Measurements from ENCODE around the gene NBPF4. TPM values are rescaled to one million over a fixed set of nuclear protein-coding genes. Genes with fewer than 3 reads are reported as not detected.
"Not testable (repeated sequence)": the region's sequence is repeated elsewhere in the genome, so short reads cannot be mapped to it uniquely, and the experiment has no call there.

Gene NBPF4, protein sequence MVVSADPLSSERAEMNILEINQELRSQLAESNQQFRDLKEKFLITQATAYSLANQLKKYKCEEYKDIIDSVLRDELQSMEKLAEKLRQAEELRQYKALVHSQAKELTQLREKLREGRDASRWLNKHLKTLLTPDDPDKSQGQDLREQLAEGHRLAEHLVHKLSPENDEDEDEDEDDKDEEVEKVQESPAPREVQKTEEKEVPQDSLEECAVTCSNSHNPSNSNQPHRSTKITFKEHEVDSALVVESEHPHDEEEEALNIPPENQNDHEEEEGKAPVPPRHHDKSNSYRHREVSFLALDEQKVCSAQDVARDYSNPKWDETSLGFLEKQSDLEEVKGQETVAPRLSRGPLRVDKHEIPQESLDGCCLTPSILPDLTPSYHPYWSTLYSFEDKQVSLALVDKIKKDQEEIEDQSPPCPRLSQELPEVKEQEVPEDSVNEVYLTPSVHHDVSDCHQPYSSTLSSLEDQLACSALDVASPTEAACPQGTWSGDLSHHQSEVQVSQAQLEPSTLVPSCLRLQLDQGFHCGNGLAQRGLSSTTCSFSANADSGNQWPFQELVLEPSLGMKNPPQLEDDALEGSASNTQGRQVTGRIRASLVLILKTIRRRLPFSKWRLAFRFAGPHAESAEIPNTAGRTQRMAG
- polyA plus RNA-seq, result not detected

- WGBS, 3 donors, result no CpG with 5 or more reads among the region's 3 CpGs
- not testable (repeated sequence) for H3K27ac ChIP-seq (ENCODE audit: low read depth, low read length)
These were observed at the start of gene NBPF4 for GRCh38 chr1:108243976-108244375. NBPF4 (minus strand) TSS chr1:108244076; CDS start chr1:108243761, 315 bp downstream.

DNA sequence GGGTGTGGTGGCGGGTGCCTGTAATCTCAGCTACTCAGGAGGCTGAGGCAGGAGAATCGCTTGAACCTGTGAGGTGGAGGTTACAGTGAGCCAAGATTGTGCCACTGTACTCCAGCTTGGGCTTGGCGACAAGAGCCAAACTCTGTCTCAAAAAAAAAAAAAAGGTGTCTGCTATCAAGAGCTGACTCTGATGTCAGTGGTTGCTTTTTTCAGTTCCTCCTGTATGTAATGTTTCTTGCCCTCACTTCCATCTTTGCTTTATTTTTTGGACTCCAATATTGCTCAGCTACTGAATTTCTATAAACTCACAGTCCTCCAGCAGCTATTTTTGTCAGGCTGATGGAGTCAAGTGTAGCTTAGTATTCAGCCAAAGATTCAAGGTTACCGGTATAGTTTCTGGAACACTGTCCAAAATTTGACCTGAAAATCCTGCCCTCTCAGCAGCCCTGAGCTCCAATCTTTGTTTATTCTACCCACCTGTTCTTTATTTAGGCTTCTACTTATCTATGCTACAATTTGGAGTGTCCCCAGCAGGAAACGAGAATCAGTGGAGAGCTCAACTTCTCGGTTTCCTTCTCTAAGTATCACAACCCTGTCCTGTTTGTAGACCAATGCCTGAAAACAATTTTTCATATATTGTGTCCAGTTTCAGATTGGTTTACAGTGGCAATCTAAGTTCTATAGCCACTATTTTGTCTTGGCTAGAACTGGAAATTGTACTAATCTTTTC is 38.8 kb upstream of the NBPF4 start:
- WGBS, 3 donors, result no CpG with 5 or more reads among the region's 6 CpGs
- not testable (repeated sequence) for H3K27ac ChIP-seq (ENCODE audit: low read depth, low read length)

DNA sequence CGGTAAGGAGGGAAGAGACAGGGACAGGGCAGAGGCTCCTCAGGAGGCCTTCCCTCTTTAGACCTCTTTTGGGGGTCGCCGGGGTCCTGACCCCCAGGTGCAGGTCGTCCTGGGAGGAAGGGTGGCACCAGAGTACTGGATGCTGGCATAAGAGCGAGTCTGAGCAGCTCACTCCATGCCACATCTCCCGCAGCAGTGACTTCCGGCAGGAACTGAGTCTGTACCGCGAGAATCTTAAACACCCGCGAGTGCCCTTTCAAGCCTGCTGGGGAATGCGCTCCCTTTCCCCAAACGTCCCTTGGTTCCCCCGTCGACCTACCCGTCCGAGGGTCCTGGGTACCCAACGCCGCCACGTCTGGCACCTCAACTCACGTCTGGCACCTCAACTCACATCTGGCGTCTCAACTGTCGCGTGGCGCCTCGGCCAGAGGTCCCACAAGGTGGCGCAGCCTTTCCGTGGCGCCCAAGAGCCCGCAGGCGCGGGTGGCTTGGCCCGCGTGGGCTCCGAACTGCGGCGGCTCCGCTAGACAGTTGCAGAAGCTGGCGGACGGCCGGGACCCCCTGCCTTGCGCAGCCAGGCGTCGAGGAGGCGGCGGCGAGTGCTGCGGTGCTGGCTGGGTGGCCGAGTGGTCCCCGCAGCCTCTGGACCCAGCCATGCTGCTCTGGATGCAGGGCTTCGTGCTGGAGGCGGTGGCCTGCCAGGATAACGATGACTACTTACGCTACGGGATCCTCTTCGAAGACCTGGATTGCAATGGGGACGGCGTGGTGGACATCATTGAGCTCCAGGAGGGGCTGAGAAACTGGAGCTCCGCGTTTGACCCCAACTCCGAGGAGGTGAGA is 28.8 kb upstream of the NBPF4 start:
- WGBS, 3 donors, result no CpG with 5 or more reads among the region's 61 CpGs
- not testable (repeated sequence) for H3K27ac ChIP-seq (ENCODE audit: low read depth, low read length)

- not testable (repeated sequence) for H3K27ac ChIP-seq (ENCODE audit: low read depth, low read length)
- 44 to 84% (median 67%) methylated on average over 1 of the region's 1 CpG for WGBS, 3 donors
These were observed 23.2 kb upstream of the NBPF4 start for GRCh38 chr1:108267097-108267496.

GRCh38 chr1:108261967-108262366 is 18.1 kb upstream of the NBPF4 start:
- no CpG with 5 or more reads among the region's 11 CpGs for WGBS, 3 donors
- H3K27ac ChIP-seq (ENCODE audit: low read depth, low read length), result not testable (repeated sequence)

DNA sequence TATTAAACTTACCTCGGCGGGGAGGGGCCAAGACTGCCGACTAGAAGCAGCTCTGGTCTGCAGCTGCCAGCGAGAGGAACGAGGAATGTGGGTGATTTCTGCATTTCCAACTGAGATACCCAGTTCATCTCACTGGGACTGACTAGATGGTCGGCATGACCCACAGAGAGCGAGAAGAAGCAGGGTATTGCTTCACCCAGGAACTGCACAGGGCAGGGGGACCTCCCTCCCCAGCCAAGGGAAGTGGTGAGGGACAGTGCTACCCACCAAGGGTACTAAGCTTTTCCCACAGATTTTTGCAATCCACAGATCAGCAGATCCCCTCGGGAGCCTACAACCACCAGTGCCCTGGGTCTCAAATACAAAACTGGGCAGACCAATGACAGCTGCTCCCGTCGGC is 17.6 kb upstream of the NBPF4 start:
- not testable (repeated sequence) for H3K27ac ChIP-seq (ENCODE audit: low read depth, low read length)
- no CpG with 5 or more reads among the region's 10 CpGs for WGBS, 3 donors

GRCh38 chr1:108260578-108261259 is 16.8 kb upstream of the NBPF4 start:
- H3K27ac ChIP-seq (ENCODE audit: low read depth, low read length), result not testable (repeated sequence)
- no CpG with 5 or more reads among the region's 4 CpGs for WGBS, 3 donors

DNA sequence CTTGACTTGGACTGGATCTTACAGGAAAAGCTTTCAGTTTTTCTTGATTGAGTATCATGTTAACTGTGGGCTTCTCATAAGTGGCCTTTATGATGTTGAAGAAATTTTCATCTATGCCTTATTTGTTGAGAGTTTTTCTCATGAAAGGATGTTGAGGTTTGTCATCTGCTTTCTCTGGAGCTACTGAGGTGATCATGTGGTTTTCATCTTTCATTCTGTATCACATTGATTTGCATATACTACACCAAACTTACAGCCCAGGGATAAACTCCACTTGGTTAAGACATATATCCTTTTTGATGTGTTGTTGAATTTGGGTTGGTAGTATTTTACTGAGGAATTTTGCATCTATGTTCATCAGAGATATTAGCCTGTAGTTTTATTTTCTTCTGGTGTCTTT is 11.6 kb upstream of the NBPF4 start:
- not testable (repeated sequence) for H3K27ac ChIP-seq (ENCODE audit: low read depth, low read length)

DNA sequence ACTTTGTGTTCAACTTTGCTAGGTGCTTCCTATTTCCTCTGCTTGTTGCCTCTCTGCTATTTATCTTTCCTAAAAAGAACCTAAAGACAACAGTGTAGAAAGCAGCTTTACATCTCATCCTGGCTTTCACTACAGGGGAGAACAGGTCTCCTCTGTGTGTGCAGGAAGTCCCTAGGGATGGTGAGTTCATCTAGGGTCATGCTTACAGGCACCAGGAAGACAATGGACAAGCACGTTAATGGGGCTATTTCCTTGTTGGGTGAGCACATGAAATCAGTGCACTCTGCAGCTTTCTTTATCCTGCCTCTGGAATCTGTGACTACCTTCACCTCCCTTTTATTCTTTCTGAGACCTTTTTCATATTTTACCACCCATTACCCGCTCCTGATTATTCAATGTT is 4.5 kb downstream of the NBPF4 start:
- no CpG with 5 or more reads among the region's 2 CpGs for WGBS, 3 donors
- H3K27ac ChIP-seq (ENCODE audit: low read depth, low read length), result not testable (repeated sequence)

DNA sequence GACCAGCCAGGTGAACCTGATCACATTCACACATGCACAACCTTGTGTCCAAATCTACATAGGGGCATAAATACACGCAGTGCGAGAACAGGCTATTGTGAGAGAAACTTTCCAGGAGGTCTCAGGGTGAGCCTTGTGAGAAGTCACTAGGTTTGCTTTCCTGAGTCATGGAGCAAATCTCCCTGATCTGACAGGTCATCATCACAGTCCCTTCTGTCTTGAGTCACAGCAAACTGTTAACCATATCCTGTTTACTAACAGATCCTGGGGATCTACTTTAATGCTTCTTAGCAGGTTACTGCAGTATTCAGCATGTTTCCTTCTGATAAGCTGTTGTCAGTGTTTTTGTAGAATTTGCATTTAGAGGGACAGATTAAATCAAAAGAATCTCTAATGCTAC is 8.6 kb downstream of the NBPF4 start:
- no CpG with 5 or more reads among the region's 2 CpGs for WGBS, 3 donors
- not testable (repeated sequence) for H3K27ac ChIP-seq (ENCODE audit: low read depth, low read length)

DNA sequence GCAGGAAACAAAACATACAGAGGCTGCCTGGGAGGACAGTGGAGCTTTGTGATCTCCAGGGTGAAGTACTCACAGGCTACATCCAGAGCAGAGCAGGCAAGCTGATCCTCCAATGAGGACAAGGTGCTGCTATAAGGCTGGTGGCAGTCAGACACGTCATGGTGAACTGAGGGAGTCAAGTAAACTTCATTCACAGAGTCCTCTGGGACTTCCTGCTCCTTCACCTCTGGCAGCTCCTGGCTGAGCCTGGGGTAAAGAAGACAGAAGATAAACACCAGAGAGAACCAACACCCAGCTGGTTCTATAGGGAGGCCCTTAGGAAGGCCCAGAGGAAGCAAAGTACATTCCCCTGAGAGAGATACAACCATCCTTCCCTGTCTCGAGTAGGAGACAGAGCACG is 11.7 kb downstream of the NBPF4 start:
- WGBS, 3 donors, result no CpG with 5 or more reads among the region's 3 CpGs
- H3K27ac ChIP-seq (ENCODE audit: low read depth, low read length), result not testable (repeated sequence)

DNA sequence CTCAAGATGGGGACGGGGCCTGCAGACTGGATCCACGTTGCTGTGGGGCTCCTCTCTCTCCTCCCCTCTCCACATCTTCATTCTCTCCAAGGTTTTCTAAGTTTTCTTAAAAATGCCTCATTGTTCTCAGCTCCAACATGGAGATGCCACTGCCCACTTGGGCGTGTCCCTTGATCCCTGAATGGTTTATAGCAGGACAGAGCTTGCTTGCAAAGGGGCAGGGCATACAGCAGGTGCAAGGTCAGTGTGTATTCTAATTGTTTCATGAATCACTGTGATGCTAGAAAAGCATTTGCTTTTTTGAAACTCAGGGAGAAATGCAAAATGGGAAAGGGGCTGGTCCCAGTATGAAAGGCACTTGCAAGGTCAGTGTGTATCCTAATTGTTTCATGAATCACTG is 13.9 kb downstream of the NBPF4 start:
- whole genome bisulfite sequencing, 3 donors, result no CpG with 5 or more reads among the region's 3 CpGs
- not testable (repeated sequence) for H3K27ac ChIP-seq (ENCODE audit: low read depth, low read length)

- no CpG with 5 or more reads among the region's 7 CpGs for WGBS, 3 donors
- not testable (repeated sequence) for H3K27ac ChIP-seq (ENCODE audit: low read depth, low read length)
These were observed 16.1 kb downstream of the NBPF4 start for GRCh38 chr1:108227772-108228171.

DNA sequence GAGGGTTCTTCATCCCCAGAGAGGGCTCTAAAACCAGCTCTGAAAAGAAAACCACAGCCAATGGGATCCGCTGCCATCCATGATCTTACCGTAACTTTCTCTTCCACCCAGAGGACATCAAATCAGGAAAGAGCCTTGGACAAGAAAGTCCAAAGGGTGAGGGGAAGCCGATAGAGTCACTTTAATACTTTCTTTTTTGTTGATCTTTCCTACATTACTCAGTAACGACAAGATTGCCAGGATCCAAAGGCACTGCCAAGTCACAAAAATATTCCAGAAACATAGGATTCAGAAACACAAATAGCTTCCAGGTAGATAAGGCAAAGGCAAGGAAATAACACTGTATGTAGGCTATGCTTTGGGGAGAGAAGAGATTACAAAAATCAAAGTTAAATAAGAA is 17.0 kb downstream of the NBPF4 start:
- H3K27ac ChIP-seq (ENCODE audit: low read depth, low read length), result not testable (repeated sequence)
- WGBS, 3 donors, result 27 to 89% (median 80%) methylated on average over 1 of the region's 4 CpGs

GRCh38 chr1:108223226-108223625 is 20.6 kb downstream of the NBPF4 start:
- 79 to 89% (median 81%) methylated on average over 7 of the region's 7 CpGs for WGBS, 3 donors
- H3K27ac ChIP-seq (ENCODE audit: low read depth, low read length), result not testable (repeated sequence)

GRCh38 chr1:108217515-108218174 is 26.2 kb downstream of the NBPF4 start:
- WGBS, 3 donors, result 81 to 90% (median 84%) methylated on average over 14 of the region's 14 CpGs
- H3K27ac ChIP-seq (ENCODE audit: low read depth, low read length), result not testable (repeated sequence)

DNA sequence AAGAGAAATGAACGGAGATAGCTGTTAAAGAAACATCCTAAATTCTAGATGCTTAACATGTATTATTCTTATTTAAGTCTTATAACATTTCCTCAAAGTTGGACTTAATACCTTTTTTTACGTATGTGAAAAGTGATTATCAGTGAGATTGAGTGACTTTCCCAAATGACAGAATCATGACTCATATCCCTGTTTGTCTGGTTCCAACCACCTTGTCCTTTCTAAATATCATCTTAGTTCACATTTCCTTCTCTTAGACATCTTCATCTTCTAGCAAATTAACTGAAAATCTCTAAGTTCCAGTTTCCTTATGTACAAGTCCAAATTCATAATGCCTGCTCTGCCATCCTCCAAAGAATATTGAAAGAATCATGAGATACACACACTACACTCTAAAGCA is 26.9 kb downstream of the NBPF4 start:
- not testable (repeated sequence) for H3K27ac ChIP-seq (ENCODE audit: low read depth, low read length)
- 63 to 79% (median 72%) methylated on average over 2 of the region's 2 CpGs for WGBS, 3 donors

Data from adipose tissue (tissue), 3 donors.